Adrenal gland (tissue), 5 donors: ENCODE results near the gene BCDIN3D.

Source experiments
- POLR2A ChIP-seq, 2 donors: fragments of 450-650 bp; IDR thresholded peaks; one replicate each; pipeline ENCODE4 v1.6.1; 2017; ENCODE audit warnings: antibody characterized with exemption in 2 of 2, mild to moderate bottlenecking in 2 of 2, moderate library complexity in 1 of 2
- TF ChIP-seq, protein P1 (sequence below), 6 experiments: fragments of 450-650 bp in 4 of 6; fragments of 200-600 bp in 2 of 6; sonication (generic) in 1 of 6; IDR thresholded peaks; 1 replicate in 5 of 6; 2 replicates in 1 of 6; pipeline versions ENCODE4 v1.5.1 to v1.8.0; 2016 to 2021; ENCODE audit warnings: antibody characterized with exemption in 6 of 6, mild to moderate bottlenecking in 2 of 6, moderate library complexity in 1 of 6
- donor health status: DM: no; HTN: no; CAD: no.

DNA sequence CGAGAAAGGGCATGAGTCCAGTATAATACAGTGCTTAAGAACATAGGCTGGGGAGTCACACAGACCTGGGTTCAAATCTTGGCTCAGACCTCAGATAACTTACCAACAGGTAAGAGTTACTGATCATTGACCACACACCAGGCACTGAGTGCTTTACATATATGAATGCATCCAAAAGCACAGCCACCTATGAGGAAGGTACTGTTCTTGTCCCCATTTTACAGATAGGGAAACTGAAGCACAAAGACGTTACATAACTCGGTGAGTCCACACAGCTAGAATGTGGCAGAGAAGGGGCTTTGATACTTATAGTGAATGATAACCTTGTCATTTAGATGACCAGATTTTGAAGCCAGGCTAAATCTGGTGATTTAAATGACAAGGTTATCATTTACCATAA lies 33.2 kb upstream of the BCDIN3D start:
- TF ChIP-seq, protein P1, sequence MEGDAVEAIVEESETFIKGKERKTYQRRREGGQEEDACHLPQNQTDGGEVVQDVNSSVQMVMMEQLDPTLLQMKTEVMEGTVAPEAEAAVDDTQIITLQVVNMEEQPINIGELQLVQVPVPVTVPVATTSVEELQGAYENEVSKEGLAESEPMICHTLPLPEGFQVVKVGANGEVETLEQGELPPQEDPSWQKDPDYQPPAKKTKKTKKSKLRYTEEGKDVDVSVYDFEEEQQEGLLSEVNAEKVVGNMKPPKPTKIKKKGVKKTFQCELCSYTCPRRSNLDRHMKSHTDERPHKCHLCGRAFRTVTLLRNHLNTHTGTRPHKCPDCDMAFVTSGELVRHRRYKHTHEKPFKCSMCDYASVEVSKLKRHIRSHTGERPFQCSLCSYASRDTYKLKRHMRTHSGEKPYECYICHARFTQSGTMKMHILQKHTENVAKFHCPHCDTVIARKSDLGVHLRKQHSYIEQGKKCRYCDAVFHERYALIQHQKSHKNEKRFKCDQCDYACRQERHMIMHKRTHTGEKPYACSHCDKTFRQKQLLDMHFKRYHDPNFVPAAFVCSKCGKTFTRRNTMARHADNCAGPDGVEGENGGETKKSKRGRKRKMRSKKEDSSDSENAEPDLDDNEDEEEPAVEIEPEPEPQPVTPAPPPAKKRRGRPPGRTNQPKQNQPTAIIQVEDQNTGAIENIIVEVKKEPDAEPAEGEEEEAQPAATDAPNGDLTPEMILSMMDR (IDR thresholded peaks at IDR 0.05), result no peak
- no peak for TF ChIP-seq POLR2A (IDR thresholded peaks at IDR 0.05)
